HFF-Myc (cell line): ENCODE data around the gene ADCY1.

Experiments
- DNase-seq: peaks from one replicate; pipeline ENCODE4 v3.0.0-alpha.2; 2011; ENCODE audit warnings: low read depth; ENCODE audit errors: extremely low read depth
- H3K4me3 ChIP-seq: replicated peaks from 2 replicates; pipeline ENCODE4 v1.5.1; 2011; ENCODE audit warnings: low read depth, mild to moderate bottlenecking, control low read depth, low read length
- TF ChIP-seq, protein P1 (sequence below): IDR thresholded peaks from 2 replicates; pipeline ENCODE4 v1.5.1; 2012; ENCODE audit warnings: mild to moderate bottlenecking, low read depth, low read length, control low read depth; ENCODE audit errors: missing control alignments

ADCY1 gene

DNA sequence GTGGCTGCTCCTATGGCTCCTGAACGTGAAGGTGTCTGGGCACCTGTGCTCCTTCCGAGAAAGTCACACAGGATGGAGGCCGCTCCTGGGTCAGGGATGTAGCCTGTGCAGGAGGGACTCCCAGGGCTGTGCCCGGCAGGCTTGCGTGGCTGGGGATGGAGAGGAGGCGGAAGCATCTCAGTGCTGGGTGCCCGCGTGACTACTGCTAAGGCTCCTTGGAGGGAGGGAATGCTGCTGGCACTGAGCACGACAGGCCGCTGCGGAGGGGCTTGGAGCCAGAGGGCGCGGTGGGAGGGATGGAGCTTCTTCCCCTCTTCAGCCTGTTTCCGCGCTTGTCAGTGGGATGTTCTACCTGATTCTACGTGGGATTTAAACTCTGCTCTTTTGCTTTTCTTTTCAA is 35.0 kb downstream of the ADCY1 start:
- no peak for DNase-seq
- no peak overlapping the region for H3K4me3 ChIP-seq
- TF ChIP-seq, protein P1, sequence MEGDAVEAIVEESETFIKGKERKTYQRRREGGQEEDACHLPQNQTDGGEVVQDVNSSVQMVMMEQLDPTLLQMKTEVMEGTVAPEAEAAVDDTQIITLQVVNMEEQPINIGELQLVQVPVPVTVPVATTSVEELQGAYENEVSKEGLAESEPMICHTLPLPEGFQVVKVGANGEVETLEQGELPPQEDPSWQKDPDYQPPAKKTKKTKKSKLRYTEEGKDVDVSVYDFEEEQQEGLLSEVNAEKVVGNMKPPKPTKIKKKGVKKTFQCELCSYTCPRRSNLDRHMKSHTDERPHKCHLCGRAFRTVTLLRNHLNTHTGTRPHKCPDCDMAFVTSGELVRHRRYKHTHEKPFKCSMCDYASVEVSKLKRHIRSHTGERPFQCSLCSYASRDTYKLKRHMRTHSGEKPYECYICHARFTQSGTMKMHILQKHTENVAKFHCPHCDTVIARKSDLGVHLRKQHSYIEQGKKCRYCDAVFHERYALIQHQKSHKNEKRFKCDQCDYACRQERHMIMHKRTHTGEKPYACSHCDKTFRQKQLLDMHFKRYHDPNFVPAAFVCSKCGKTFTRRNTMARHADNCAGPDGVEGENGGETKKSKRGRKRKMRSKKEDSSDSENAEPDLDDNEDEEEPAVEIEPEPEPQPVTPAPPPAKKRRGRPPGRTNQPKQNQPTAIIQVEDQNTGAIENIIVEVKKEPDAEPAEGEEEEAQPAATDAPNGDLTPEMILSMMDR = no peak

DNA sequence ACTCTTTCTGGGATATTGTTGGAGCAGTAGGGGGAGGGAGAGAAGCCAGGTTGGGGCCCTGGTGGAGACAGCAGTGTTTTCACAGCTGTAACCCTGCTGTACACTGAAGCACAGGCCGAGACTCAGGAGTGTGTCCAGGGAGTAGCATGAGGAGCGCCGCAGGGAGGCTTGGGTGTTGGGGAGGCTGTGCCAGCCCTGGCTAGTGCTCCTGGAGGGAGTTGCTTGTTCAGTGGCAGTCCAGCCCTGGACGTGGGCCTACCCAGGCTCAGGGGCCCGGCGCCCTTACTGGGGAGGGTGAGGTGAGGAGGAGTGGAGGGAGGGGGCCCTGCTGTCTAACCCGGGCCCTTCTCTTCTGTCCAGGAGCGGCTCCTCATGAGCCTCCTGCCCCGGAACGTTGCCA is 35.9 kb downstream of the ADCY1 start:
- TF ChIP-seq, protein P1 = no peak
- H3K4me3 ChIP-seq = no peak overlapping the region
- no peak for DNase-seq

DNA sequence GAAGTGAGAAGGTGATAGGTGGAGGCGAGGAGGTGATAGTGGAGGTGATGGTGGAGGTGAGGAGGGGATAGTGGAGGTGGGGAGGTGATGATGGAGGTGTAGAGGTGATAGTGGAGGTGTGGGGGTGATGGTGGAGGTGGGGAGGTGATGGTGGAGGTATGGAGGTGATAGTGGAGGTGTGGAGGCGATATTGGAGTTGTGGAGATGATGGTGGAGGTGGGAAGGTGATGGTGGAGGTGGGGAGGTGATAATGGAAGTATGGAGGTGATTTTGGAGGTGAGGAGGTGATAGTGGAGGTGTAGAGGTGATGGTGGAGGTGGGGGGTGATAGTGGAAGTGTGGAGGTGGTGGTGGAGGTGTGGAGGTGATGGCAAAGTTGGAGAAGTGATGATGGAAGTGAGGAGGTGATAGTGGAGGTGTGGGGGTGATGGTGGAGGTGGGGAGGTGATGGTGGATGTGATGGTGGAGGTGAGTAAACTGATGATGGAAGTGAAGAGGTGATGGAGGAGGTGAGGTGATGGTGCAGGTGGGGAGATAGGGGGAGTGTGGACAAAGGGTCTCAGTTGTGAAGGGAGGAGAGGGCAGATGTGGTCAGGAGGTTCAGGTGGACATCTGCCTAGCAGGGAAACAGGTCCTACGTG is 36.6 kb downstream of the ADCY1 start:
- TF ChIP-seq, protein P1 = no peak
- H3K4me3 ChIP-seq = no peak overlapping the region
- no peak for DNase-seq

DNA sequence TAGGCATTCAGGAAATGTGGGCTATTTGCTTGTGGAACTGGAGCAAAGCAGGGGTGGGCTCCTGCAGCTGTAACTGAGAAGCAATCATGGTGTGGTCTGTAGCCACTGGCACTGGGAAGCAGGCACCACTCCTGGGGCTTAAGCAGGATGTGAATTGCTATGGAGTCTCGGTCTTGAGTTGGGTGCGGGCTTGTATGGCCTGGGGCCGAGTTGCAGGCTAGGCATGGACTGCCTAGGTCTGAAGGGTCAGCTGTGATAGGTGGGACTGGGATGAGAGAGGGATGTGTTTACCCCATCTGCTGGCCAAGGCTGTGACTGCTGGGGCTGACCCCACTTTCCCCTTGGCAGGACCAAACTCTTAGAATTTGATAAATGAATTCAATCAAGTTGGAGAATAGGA is 43.0 kb downstream of the ADCY1 start:
- TF ChIP-seq, protein P1 = no peak
- no peak for DNase-seq
- H3K4me3 ChIP-seq = no peak overlapping the region

DNA sequence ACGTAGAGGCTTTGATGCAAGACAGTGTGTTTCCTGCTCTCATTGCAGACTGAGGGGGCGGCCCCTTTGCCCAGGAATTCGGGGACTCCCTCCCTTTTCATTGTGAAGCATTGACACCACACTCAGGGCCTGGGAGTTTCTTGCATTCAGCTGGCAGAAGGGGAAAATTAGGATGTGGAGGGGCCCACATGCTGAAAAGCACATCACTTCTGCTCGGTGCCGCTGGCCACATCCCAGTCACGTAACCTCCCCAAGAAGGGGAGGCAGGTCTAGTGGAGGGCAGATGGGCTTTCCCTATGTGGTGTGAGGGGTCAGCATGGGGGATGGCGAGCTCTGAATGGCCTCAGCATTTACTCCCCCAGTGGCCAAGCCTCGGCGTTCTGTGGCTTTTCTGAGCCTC is 47.9 kb downstream of the ADCY1 start:
- H3K4me3 ChIP-seq = no peak overlapping the region
- no peak for DNase-seq
- TF ChIP-seq, protein P1 = no peak

DNA sequence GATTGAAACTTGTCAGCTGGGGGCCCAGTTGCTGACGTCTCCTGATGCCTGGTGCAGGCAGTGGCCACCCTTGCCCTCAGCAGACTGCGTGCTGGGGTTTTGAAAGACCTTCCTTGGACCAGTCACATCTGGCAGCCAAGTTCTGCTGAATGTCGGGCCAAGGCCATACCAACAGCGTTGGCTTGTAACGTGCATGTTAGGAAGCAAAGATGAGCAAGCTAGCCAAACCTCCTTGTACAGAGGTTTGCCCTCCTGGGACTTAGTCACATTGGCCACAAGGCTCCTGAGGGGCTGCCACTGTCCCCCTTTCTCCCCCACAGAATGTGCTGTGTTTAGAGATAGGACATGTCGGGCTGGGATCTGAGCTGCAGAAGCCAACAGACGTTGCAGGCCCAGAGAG is 49.0 kb downstream of the ADCY1 start:
- TF ChIP-seq, protein P1 = no peak
- no peak for DNase-seq
- H3K4me3 ChIP-seq = no peak overlapping the region

DNA sequence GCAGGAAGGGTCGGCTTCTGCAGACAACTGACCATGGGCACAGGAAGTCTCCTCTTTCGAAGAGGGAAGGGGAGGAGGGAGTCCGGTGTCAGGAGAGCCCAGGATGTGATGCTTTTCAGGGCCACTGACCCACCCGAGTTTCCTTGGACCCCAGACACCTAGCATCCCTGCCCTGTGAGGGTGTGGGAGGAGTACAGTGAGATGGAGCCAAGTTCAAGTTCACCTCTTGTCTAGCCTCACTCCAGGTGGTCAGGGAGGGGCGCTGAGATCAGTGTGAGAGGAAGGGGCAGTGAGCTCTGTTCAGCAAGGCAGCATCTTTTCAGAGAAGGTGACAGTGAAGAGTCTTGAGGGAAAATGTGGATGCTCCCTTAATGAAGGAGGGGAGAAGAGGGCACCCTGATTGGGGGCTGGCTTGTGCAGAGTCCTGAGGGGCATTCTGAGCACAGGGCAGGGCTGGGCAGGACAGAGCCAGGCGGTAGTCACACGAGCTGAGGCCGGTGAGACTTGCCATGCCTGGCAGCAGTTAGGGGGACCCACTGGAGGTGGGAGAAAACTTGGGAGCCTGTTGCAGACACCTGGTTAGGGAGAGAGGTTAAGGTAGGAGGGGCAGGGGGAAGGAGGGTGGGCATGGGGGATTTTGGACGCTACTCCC is 49.7 kb downstream of the ADCY1 start:
- no peak overlapping the region for H3K4me3 ChIP-seq
- no peak for DNase-seq
- TF ChIP-seq, protein P1 = no peak
